Cardiac muscle cell (in vitro differentiated cells and primary cell): ENCODE results near the gene LDAF1. TPM values are rescaled to one million over a fixed set of nuclear protein-coding genes. Genes with fewer than 3 reads are reported as not detected.
"Not testable (repeated sequence)": the region's sequence is repeated elsewhere in the genome, so short reads cannot be mapped to it uniquely, and the experiment has no call there.

Experiments
- DNase-seq, 2 donors: peaks; one replicate each; pipeline versions ENCODE4 v3.0.0 to v3.0.0-alpha.2; 2010 to 2017; ENCODE audit warnings: low read depth in 1 of 2, low spot score in 1 of 2
- H3K27ac ChIP-seq: fragments of 200-600 bp; sonication (generic); 2 replicates; pipeline ENCODE4 v1.5.1; 2016
- H3K27me3 ChIP-seq: fragments of 200-600 bp; sonication (generic); 2 replicates; pipeline ENCODE4 v1.6.0; 2016; ENCODE audit warnings: control low read depth
- H3K36me3 ChIP-seq: fragments of 200-600 bp; sonication (generic); 2 replicates; pipeline ENCODE4 v1.5.1; 2016; ENCODE audit warnings: control low read depth
- H3K4me1 ChIP-seq: fragments of 200-600 bp; sonication (generic); 2 replicates; pipeline ENCODE4 v1.8.1; 2017; ENCODE audit warnings: low read depth, mild to moderate bottlenecking, mixed run types
- H3K4me3 ChIP-seq: fragments of 200-600 bp; sonication (generic); 2 replicates; pipeline ENCODE4 v1.5.1; 2016; ENCODE audit warnings: mild to moderate bottlenecking
- H3K9me3 ChIP-seq: fragments of 200-600 bp; sonication (generic); 2 replicates; pipeline ENCODE4 v1.5.1; 2017; ENCODE audit warnings: low read depth, mild to moderate bottlenecking, control low read depth
- CTCF ChIP-seq: IDR thresholded peaks from 2 replicates; pipeline ENCODE4 v1.5.1; 2012; ENCODE audit warnings: low read depth, mild to moderate bottlenecking, low read length
- polyA plus RNA-seq: library from polyadenylated mRNA; unstranded; fragments of >200 nt; fragmentation: Nextera tagmentation; extraction: Ambion mirVana; gene quantifications from 2 replicates; pipeline ENCODE4 v1.2.1, GENCODE V29; 2016
- total RNA-seq: library from RNA; depleted of rRNA; stranded (reverse); fragments of >200 nt; gene quantifications from 2 replicates; pipeline ENCODE4 v1.2.3, GENCODE V29; 2016

LDAF1 gene
- total and polyA plus RNA-seq, 2 experiments from 2014 or later, result 14.3 to 20.7 TPM

- H3K9me3 ChIP-seq, H3K4me3 ChIP-seq, H3K36me3 ChIP-seq, DNase-seq, H3K4me1 ChIP-seq, H3K27me3 ChIP-seq, H3K27ac ChIP-seq: not testable (repeated sequence)
Observed at GRCh38 chr16:21153124-21153729, 5.2 kb upstream of the LDAF1 start.

GRCh38 chr16:21156011-21156410, 2.5 kb upstream of the LDAF1 start:
- not testable (repeated sequence) for H3K36me3 ChIP-seq, H3K4me3 ChIP-seq, DNase-seq

GRCh38 chr16:21156767-21157467, 1.6 kb upstream of the LDAF1 start:
- H3K27me3 ChIP-seq, result no peaks in the 10 kb centered on the region
- H3K27ac ChIP-seq, result no peak overlapping the region
- no peak overlapping the region for H3K4me3 ChIP-seq
- no peaks in the 10 kb centered on the region for H3K9me3 ChIP-seq
- TF ChIP-seq CTCF, result peak; percentile 69
- H3K36me3 ChIP-seq, result no peaks in the 10 kb centered on the region
- peak; percentile 74 to 86 for DNase-seq
- peaks cover 4% of the 10 kb centered on the region for H3K4me1 ChIP-seq

More at GRCh38 chr16:21156011-21156410, 2.5 kb upstream of the LDAF1 start:
- H3K9me3 ChIP-seq, H3K4me1 ChIP-seq, H3K27me3 ChIP-seq: not testable (repeated sequence)
- peak overlapping the region; percentile 5 for H3K27ac ChIP-seq

GRCh38 chr16:21157632-21158031, 842 bp upstream of the LDAF1 start:
- DNase-seq, result no peak
- Histone ChIP-seq H3K27ac (no peak overlapping the region), H3K36me3 (no peaks in the 10 kb centered on the region), H3K9me3 (no peaks in the 10 kb centered on the region), H3K4me1 (peaks cover 4% of the 10 kb centered on the region), H3K27me3 (no peaks in the 10 kb centered on the region), H3K4me3 (no peak overlapping the region)
- TF ChIP-seq CTCF, result no peak

GRCh38 chr16:21159281-21159951, 942 bp downstream of the LDAF1 start:
- peaks cover 4% of the 10 kb centered on the region for H3K4me1 ChIP-seq
- H3K27me3 ChIP-seq, result no peaks in the 10 kb centered on the region
- no peak for TF ChIP-seq CTCF
- no peaks in the 10 kb centered on the region for H3K9me3 ChIP-seq
- peak in 1 of 2 donors; percentile 54 for DNase-seq
- no peak overlapping the region for H3K27ac ChIP-seq
- no peaks in the 10 kb centered on the region for H3K36me3 ChIP-seq
- peak overlapping the region; percentile 70 for H3K4me3 ChIP-seq

- H3K36me3 ChIP-seq, result no peaks in the 10 kb centered on the region
- no peaks in the 10 kb centered on the region for H3K27me3 ChIP-seq
- H3K27ac ChIP-seq, result no peak overlapping the region
- no peaks in the 10 kb centered on the region for H3K9me3 ChIP-seq
- no peak for DNase-seq
- H3K4me3 ChIP-seq, result no peak overlapping the region
- H3K4me1 ChIP-seq, result peaks cover 4% of the 10 kb centered on the region
- no peak for TF ChIP-seq CTCF
Observed at GRCh38 chr16:21160276-21160675, 1.8 kb downstream of the LDAF1 start.
